SK-N-SH treated with all-trans-retinoic acid at 6 μM for 48 hours (cell line): Measurements from ENCODE around the gene PAFAH1B1.

Experiments used
- ATAC-seq: fragments of 200-7000 bp; cut with Tn5 transposase; 3 replicates; pipeline ENCODE4 v1.9.1; 2020; ENCODE audit warnings: mild to moderate bottlenecking, moderate library complexity
- ARNTL ChIP-seq: fragments of 450-650 bp; formaldehyde crosslinking; IDR thresholded peaks from 2 replicates; pipeline ENCODE4 v1.5.0; 2020; ENCODE audit warnings: low read depth, mild to moderate bottlenecking, moderate library complexity, borderline replicate concordance
- BACH2 ChIP-seq: fragments of 250-450 bp; sonication (Bioruptor Pico); IDR thresholded peaks from 2 replicates; pipeline ENCODE4 v1.9.0; 2021; ENCODE audit warnings: mild to moderate bottlenecking, borderline replicate concordance
- CREB5 ChIP-seq: fragments of 250-450 bp; sonication (Bioruptor Pico); IDR thresholded peaks from 2 replicates; pipeline ENCODE4 v1.5.1; 2020; ENCODE audit warnings: low read depth, mild to moderate bottlenecking, moderate library complexity
- CSDC2 ChIP-seq: fragments of 250-450 bp; sonication (Bioruptor Pico); IDR thresholded peaks from 2 replicates; pipeline ENCODE4 v1.5.0; 2020; ENCODE audit warnings: mild to moderate bottlenecking, moderate library complexity
- CSRNP3 ChIP-seq: fragments of 250-450 bp; sonication (Bioruptor Pico); IDR thresholded peaks from 2 replicates; pipeline ENCODE4 v1.5.1; 2021; ENCODE audit warnings: mild to moderate bottlenecking, moderate library complexity
- ESRRG ChIP-seq: fragments of 250-450 bp; sonication (Bioruptor Pico); IDR thresholded peaks from 2 replicates; pipeline ENCODE4 v1.6.1; 2021; ENCODE audit warnings: mild to moderate bottlenecking
- GLIS3 ChIP-seq: fragments of 250-450 bp; sonication (Bioruptor Pico); IDR thresholded peaks from 2 replicates; pipeline ENCODE4 v1.5.0; 2020; ENCODE audit warnings: mild to moderate bottlenecking, moderate library complexity
- ISL1 ChIP-seq: fragments of 250-450 bp; sonication (Bioruptor Pico); IDR thresholded peaks from 2 replicates; pipeline ENCODE4 v2.1.2; 2022; ENCODE audit warnings: mild to moderate bottlenecking, moderate library complexity
- PATZ1 ChIP-seq: fragments of 250-450 bp; sonication (Bioruptor Pico); IDR thresholded peaks from 2 replicates; pipeline ENCODE4 v1.8.0; 2020; ENCODE audit warnings: mild to moderate bottlenecking, moderate library complexity, borderline replicate concordance
- POU6F1 ChIP-seq: fragments of 250-450 bp; sonication (Bioruptor Pico); IDR thresholded peaks from 2 replicates; pipeline ENCODE4 v1.8.0; 2021; ENCODE audit warnings: low read depth, mild to moderate bottlenecking, moderate library complexity, borderline replicate concordance
- PPARA ChIP-seq: fragments of 250-450 bp; sonication (Bioruptor Pico); IDR thresholded peaks from 2 replicates; pipeline ENCODE4 v1.5.0; 2020; ENCODE audit warnings: mild to moderate bottlenecking, borderline replicate concordance
- SNAI2 ChIP-seq: fragments of 250-450 bp; sonication (Bioruptor Pico); IDR thresholded peaks from 2 replicates; pipeline ENCODE4 v1.5.0; 2020; ENCODE audit warnings: mild to moderate bottlenecking, moderate library complexity
- TCF4 ChIP-seq: fragments of 250-450 bp; sonication (Bioruptor Pico); IDR thresholded peaks from 2 replicates; pipeline ENCODE4 v1.8.0; 2021; ENCODE audit warnings: mild to moderate bottlenecking, moderate library complexity, borderline replicate concordance
- TOX ChIP-seq: fragments of 250-450 bp; sonication (Bioruptor Pico); IDR thresholded peaks from 2 replicates; pipeline ENCODE4 v1.8.0; 2021; ENCODE audit warnings: mild to moderate bottlenecking, moderate library complexity, borderline replicate concordance
- TSHZ2 ChIP-seq: fragments of 250-450 bp; sonication (Bioruptor Pico); IDR thresholded peaks from 2 replicates; pipeline ENCODE4 v1.5.0; 2020; ENCODE audit warnings: mild to moderate bottlenecking, moderate library complexity
- ZC3H10 ChIP-seq: fragments of 250-450 bp; sonication (Bioruptor Pico); IDR thresholded peaks from 2 replicates; pipeline ENCODE4 v1.5.1; 2021; ENCODE audit warnings: mild to moderate bottlenecking, moderate library complexity
- ZFP3 ChIP-seq: fragments of 250-450 bp; sonication (Bioruptor Pico); IDR thresholded peaks from 2 replicates; pipeline ENCODE4 v1.5.0; 2020; ENCODE audit warnings: mild to moderate bottlenecking, moderate library complexity
- ZFP30 ChIP-seq: fragments of 450-650 bp; formaldehyde crosslinking; IDR thresholded peaks from 2 replicates; pipeline ENCODE4 v1.5.0; 2022; ENCODE audit warnings: mild to moderate bottlenecking, moderate library complexity
- ZNF565 ChIP-seq: fragments of 450-650 bp; formaldehyde crosslinking; conservative IDR thresholded peaks from 2 replicates; pipeline ENCODE4 v1.5.0; 2020; ENCODE audit warnings: low read depth, mild to moderate bottlenecking, moderate library complexity
- ZNF70 ChIP-seq: fragments of 450-650 bp; formaldehyde crosslinking; IDR thresholded peaks from 2 replicates; pipeline ENCODE4 v1.5.0; 2020; ENCODE audit warnings: mild to moderate bottlenecking, moderate library complexity
- ZNF8 ChIP-seq: fragments of 450-650 bp; formaldehyde crosslinking; IDR thresholded peaks from 2 replicates; pipeline ENCODE4 v1.5.0; 2020; ENCODE audit warnings: mild to moderate bottlenecking, moderate library complexity

PAFAH1B1 gene

GRCh38 chr17:2593821-2594721, 617 bp downstream of the PAFAH1B1 start:
- peak; percentile 77 for ATAC-seq
- TF ChIP-seq ZFP3 (no peak), POU6F1 (CRISPR knock-in tag) (no peak), ZNF8 (CRISPR knock-in tag) (no peak), CSRNP3 (no peak), PPARA (CRISPR knock-in tag) (no peak), ISL1 (no peak), ZNF565 (no peak), ARNTL (CRISPR knock-in tag) (no peak), SNAI2 (CRISPR knock-in tag) (no peak), GLIS3 (CRISPR knock-in tag) (no peak), TOX (CRISPR knock-in tag) (no peak), ZNF70 (CRISPR knock-in tag) (no peak), ZC3H10 (CRISPR knock-in tag) (no peak), ESRRG (CRISPR knock-in tag) (no peak), TCF4 (CRISPR knock-in tag) (no peak), TSHZ2 (no peak), ZFP30 (CRISPR knock-in tag) (no peak), CSDC2 (CRISPR knock-in tag) (no peak)

- ATAC-seq: peak; percentile 1; the same call in 2 of the 3 replicates
- TF ChIP-seq ARNTL (CRISPR knock-in tag) (no peak), ZNF8 (CRISPR knock-in tag) (no peak), CSRNP3 (no peak), TSHZ2 (no peak), POU6F1 (CRISPR knock-in tag) (no peak), PATZ1 (no peak), PPARA (CRISPR knock-in tag) (no peak), CREB5 (CRISPR knock-in tag) (no peak), SNAI2 (CRISPR knock-in tag) (no peak), ZFP3 (no peak), BACH2 (CRISPR knock-in tag) (no peak), ISL1 (no peak), ZFP30 (CRISPR knock-in tag) (no peak)
These were observed 1.5 kb downstream of the PAFAH1B1 start for GRCh38 chr17:2594722-2595599.
